ENCODE results near the gene ATG16L2. TPM values are rescaled to one million over a fixed set of nuclear protein-coding genes. Genes with fewer than 3 reads are reported as not detected.

ATG16L2 gene
- total RNA-seq, 1 experiment from 2014 or later: 22.2 TPM

GRCh38 chr11:72850832-72851231 is 36.6 kb downstream of the ATG16L2 start:
- ATAC-seq (no peak), DNase-seq (ENCODE audit: low spot score) (no peak)
- H3K9me3 Mint-ChIP-seq: no peaks in the 10 kb centered on the region
- ChIA-PET POLR2A (no interaction called here), CTCF (no interaction called here)
- H3K27me3 Mint-ChIP-seq (ENCODE audit: low read depth): no peaks in the 10 kb centered on the region
- H3K4me3 Mint-ChIP-seq: no peak overlapping the region
- TF ChIP-seq E2F4 (CRISPR knock-in tag; IDR thresholded peaks at IDR 0.05; ENCODE audit: borderline replicate concordance, low read depth) (no peak), AR (CRISPR knock-in tag; IDR thresholded peaks at IDR 0.05) (no peak), CTCF (IDR thresholded peaks at IDR 0.05) (no peak), IRF1 (CRISPR knock-in tag; IDR thresholded peaks at IDR 0.05) (no peak), ZNF317 (CRISPR knock-in tag; IDR thresholded peaks at IDR 0.05; ENCODE audit: borderline replicate concordance, low read depth) (no peak), E2F5 (CRISPR knock-in tag; IDR thresholded peaks at IDR 0.05) (no peak), TP53 (CRISPR knock-in tag; IDR thresholded peaks at IDR 0.05) (no peak), RELA (CRISPR knock-in tag; IDR thresholded peaks at IDR 0.05; ENCODE audit: borderline replicate concordance) (no peak), ZNF532 (CRISPR knock-in tag; IDR thresholded peaks at IDR 0.05; ENCODE audit: borderline replicate concordance) (no peak), MAX (CRISPR knock-in tag; IDR thresholded peaks at IDR 0.05) (no peak), NR1H2 (CRISPR knock-in tag; IDR thresholded peaks at IDR 0.05) (no peak), IRF2 (CRISPR knock-in tag; IDR thresholded peaks at IDR 0.05; ENCODE audit: borderline replicate concordance, low read depth) (no peak)
- no peaks in the 10 kb centered on the region for H3K4me1 Mint-ChIP-seq
- H3K27ac Mint-ChIP-seq: no peak overlapping the region
- no peaks in the 10 kb centered on the region for H3K36me3 Mint-ChIP-seq

GRCh38 chr11:72851726-72852125 is 37.5 kb downstream of the ATG16L2 start:
- ChIA-PET POLR2A (no interaction called here), CTCF (no interaction called here)
- Mint-ChIP-seq H3K9me3 (no peaks in the 10 kb centered on the region), H3K27me3 (ENCODE audit: low read depth) (no peaks in the 10 kb centered on the region), H3K36me3 (no peaks in the 10 kb centered on the region), H3K27ac (no peak overlapping the region), H3K4me1 (no peaks in the 10 kb centered on the region), H3K4me3 (no peak overlapping the region)
- DNase-seq (ENCODE audit: low spot score) (no peak), ATAC-seq (no peak)
- no peak for TF ChIP-seq TCF7 (CRISPR knock-in tag; IDR thresholded peaks at IDR 0.05; ENCODE audit: low read depth)
- no peak for TF ChIP-seq ZNF396 (CRISPR knock-in tag; IDR thresholded peaks at IDR 0.05; ENCODE audit: borderline replicate concordance)
- TF ChIP-seq ZNF532 (CRISPR knock-in tag; IDR thresholded peaks at IDR 0.05; ENCODE audit: borderline replicate concordance): no peak
- TF ChIP-seq USF1 (CRISPR knock-in tag; IDR thresholded peaks at IDR 0.05): no peak
- no peak for TF ChIP-seq JUN (CRISPR knock-in tag; IDR thresholded peaks at IDR 0.05)
- no peak for TF ChIP-seq SP1 (CRISPR knock-in tag; conservative IDR thresholded peaks at IDR 0.05)
